ENCODE measurements around the gene C9orf57.
"Not testable (repeated sequence)": the region's sequence is repeated elsewhere in the genome, so short reads cannot be mapped to it uniquely, and the experiment has no call there.

The C9orf57 gene, protein sequence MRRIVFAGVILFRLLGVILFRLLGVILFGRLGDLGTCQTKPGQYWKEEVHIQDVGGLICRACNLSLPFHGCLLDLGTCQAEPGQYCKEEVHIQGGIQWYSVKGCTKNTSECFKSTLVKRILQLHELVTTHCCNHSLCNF

GRCh38 chr9:72060513-72060912 is at the start of gene C9orf57:
C9orf57 (minus strand) TSS chr9:72060613; CDS start chr9:72059331, 1,282 bp downstream.
- DNase-seq = no peak

DNA sequence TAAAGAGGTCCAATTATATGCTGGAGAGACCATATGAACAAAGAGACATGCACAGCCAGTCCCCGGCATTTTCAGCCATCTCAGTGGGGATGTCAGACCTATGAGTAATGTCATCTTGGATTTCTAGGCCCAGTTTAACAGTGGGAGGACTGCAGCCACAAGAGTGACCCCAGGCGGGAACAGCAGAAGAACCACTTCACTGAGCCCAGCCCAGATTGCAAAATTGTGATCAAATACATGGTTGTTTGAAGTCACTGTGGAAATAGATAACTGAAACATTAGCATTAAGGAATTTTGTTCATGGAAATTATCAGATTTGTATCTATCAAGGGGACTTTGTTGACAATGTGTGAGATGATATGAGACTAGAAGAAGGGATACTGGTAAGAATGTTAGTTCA is 42.1 kb upstream of the C9orf57 start:
- DNase-seq = no peak

GRCh38 chr9:72095520-72095919 is 35.1 kb upstream of the C9orf57 start:
- not testable (repeated sequence) for DNase-seq

DNA sequence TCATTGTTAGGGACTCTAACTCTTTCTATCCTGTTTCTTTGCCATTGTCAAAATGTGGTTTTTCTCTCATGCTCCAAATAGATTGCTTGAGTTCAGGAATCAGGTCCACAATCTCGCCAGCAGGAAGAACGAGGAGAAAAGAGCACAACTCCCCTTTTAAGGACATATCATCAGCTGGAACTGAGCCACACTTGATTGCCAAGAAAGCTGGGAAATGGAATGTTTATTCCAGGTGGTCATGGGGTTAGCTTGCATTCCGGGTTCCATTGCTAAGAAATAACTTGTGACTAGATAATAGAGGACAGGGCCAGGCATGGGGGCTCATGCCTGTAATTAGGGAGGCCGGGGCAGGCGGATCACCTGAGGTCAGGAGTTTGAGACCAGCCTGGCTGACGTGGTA is 32.4 kb upstream of the C9orf57 start:
- DNase-seq = no peak

DNA sequence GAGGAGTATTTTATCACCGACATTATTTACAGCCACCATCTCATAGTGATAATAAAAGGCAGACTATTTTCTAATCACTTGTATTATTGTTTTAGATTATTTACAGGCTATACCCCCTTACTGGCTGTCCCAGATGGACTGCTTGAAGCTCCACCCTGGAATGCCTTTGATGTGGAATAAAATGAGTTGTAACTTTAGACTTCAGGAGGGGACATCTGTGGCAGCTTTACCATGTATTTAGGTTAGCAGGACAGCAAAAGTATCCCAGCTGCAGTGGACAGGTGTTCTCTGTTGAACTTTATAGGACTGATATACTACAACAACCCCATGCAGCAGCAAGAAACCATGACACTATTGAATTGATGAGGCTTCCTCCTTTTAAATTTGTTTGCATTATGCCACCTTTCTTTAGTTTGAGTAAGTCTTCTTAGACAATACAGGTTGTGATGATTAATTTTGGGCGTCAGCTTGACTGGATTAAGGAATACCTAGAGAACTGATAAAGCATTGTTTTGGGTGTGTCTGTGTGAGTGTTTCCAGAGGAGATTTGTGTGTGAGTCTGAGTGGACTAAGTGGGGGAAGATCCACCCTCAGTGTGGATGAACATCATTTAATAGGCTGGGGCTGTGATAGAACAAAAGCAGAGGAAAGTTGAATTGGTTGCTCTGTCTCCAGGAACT is 29.2 kb upstream of the C9orf57 start:
- DNase-seq = no peak

- no peak for DNase-seq
Observed at GRCh38 chr9:72082536-72082935, 22.1 kb upstream of the C9orf57 start.

DNA sequence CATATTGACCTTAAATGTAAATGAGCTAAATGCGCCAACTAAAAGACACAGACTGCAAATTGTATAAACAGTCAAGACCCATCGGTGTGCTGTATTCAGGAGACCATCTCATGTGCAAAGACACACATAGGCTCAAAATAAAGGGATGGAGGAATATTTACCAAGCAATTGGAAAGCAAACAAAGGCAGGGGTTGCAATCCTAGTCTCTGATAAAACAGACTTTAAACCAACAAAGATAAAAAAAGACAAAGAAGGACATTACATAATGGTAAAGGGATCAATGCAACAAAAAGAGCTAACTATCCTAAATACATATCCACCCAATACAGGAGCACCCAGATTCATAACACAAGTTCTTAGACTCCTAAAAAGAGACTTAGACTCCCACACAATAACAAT is 14.3 kb upstream of the C9orf57 start:
- not testable (repeated sequence) for DNase-seq

DNA sequence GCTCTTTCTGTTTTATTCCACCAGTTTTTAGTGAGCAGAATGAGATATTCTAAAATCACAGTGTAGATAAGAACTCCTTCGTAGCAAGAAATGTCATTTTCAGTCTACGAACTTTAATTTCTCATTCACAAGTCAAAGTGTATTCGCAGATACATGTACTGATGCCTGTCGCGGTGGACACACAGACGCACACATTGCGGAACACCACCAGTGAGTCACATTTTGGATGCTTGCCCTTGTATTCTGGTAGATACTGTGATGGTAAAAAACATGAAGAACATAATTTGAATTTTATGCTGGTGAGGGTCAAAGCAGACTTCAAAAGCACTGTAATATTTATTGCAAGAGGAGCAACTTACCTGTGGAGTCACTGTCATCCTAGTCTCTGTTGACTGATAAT is 4.7 kb upstream of the C9orf57 start:
- no peak for DNase-seq

DNA sequence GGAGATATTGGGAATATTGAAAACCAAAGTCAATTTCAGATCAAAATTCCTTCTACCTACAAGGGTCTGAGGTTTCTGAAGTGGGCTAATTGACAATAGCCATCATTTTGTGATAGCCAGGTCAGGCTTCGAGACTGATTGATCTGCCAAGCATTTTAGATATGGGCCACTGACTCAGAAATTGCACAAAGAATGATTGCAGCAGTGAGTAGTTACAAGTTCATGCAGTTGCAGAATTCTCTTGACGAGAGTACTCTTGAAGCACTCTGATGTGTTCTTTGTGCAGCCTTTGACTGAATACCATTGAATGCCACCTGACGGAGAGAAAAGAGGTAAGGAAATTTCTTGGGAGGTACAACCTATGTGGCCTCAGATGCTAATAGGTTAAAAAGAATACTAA is 8.3 kb downstream of the C9orf57 start:
- DNase-seq = no peak

GRCh38 chr9:72048850-72049249 is 11.6 kb downstream of the C9orf57 start:
- no peak for DNase-seq

- no peak for DNase-seq
Observed at GRCh38 chr9:72046630-72047456, 13.6 kb downstream of the C9orf57 start.

DNA sequence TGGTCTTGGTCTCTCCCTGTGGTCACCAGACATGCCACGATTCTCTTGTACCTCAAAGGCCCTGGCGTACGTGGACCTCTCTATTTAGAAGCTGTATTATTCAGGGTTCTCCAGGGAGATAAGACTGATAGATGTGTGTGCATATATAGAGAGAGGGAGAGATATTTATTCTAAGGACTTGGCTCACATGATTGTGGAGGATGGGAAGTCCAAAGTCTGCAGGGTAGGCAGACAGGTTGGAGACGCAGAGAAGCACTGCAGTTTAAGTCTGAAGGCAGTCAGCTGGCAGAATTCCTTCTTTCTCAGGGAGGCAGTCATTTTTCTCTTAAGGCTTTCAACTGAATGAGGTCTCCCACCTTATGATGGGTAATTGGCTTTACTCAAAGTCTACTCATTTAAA is 16.3 kb downstream of the C9orf57 start:
- no peak for DNase-seq

- DNase-seq = no peak
Observed at GRCh38 chr9:72043576-72043975, 16.8 kb downstream of the C9orf57 start.

GRCh38 chr9:72042928-72043327 is 17.5 kb downstream of the C9orf57 start:
- DNase-seq = no peak

DNA sequence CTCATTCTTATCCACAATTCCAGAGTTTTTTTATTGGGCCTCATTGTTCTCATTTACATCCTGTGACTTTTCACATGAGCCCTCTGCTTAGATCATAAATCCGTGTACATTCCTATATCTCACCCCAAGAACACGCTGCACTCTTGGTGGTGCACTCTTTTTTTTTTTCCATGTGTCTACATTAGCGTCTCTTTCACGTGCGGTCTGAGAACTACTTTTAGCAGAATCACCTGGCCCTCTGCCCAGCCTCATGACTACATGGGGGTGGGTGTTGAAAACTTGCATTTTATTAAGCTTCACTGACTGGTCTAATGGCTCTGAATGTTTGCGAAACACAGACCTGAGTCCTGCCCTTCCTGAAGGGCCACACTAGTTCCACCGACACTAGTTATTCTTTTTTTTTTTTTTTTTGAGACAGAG is 18.6 kb downstream of the C9orf57 start:
- DNase-seq = peak; percentile 76

- no peak for DNase-seq
Observed at GRCh38 chr9:72041369-72041768, 19.0 kb downstream of the C9orf57 start.

- no peak for DNase-seq
Observed at GRCh38 chr9:72039532-72039931, 20.9 kb downstream of the C9orf57 start.

DNA sequence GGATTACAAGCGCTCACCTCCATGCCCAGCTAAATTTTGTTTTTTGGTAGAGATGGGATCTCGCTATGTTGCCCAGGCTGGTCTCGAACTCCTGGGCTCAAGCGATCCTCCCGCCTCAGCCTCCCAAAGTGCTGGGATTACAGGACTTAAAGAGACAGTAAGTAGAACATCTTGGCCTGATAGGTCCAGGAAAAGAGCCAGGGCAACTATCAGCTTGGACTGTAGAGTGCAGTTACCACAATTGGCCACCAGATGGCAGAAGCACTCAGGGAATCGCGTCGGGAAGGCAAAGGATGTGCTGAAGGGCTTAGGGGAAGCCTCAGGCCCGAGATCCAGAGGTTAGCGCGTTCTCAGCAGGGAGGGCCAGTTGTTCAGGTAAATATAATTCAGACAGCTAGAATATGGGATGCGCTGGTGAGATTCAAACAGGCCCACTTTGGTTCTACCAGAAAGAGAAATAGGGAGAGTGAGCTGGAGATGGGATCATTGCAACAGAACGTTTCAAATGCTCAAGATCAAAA is 21.5 kb downstream of the C9orf57 start:
- DNase-seq = peak; percentile 77

GRCh38 chr9:72038408-72038807 is 22.0 kb downstream of the C9orf57 start:
- no peak for DNase-seq

- no peak for DNase-seq
Observed at GRCh38 chr9:72037571-72037970, 22.8 kb downstream of the C9orf57 start.

- no peak for DNase-seq
Observed at GRCh38 chr9:72030767-72031166, 29.6 kb downstream of the C9orf57 start.

DNA sequence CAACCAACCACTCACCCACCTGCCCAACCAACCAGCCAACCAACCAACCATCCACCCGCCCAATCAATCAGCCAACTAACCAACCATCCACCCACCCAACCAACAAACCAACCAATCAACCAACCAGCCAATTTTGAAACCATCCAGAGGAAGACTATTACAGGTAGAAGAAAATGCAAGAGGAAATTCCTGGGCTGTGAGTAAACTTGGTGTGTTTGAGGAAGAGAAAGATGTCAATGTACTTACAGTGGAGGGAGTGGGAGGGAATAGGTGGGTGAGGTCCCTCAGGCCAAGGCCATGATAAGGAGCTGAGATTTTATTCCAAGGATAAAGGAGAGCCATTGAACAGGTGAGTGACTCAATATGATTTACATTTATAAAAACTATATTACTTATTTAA is 30.4 kb downstream of the C9orf57 start:
- no peak for DNase-seq

- DNase-seq = peak; percentile 38
Observed at GRCh38 chr9:72025906-72026305, 34.5 kb downstream of the C9orf57 start.

- DNase-seq = no peak
Observed at GRCh38 chr9:72023596-72023995, 36.8 kb downstream of the C9orf57 start.
